ENCODE data around the gene TNPO3. TPM values are rescaled to one million over a fixed set of nuclear protein-coding genes. Genes with fewer than 3 reads are reported as not detected.
A peak's percentile ranks its signal among the peaks of the same experiment; 100 is the strongest.

TNPO3 gene
- total RNA-seq, 4 donors from 2014 or later, result 34.6 to 48.5 (median 45.2) TPM

DNA sequence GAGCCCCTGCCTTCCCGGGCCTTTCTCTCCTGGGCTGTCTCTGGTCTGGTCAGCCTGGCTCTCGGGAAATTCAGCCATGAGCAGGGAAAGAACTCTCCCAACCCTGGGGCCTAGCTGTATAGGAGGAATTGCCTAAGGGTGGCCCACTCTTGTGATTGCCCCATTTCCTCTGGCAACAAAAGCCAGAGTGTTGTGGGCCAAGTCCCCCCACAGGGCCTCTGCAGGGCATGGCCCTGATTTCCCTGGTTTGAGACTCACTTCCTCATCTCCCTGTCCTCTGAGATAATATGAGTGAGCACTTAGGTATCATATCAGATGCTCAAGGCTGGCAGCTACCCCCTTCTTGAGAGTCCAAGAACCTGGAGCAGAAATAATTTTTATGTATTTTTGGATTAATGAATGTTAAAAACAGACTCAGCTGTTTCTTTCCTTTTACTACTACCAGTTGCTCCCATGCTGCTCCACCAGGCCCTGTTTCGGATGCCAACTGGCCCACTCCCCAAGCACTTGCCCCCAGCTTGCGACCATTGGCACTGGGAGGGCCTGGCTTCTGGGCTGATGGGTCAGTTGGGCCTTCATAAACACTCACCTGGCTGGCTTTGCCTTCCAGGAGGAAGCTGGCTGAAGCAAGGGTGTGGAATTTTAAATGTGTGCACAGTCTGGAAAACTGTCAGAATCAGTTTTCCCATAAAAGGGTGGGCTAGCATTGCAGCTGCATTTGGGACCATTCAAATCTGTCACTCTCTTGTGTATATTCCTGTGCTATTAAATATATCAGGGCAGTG, 105.7 kb downstream of the TNPO3 start:
- Histone ChIP-seq H3K4me3 (no peak overlapping the region), H3K9me3 (no peaks in the 10 kb centered on the region), H3K27ac (no peak overlapping the region), H3K27me3 (no peaks in the 10 kb centered on the region), H3K36me3 (peaks cover 4 to 39% of the 10 kb centered on the region in 2 donors), H3K4me1 (no peaks in the 10 kb centered on the region)
- ATAC-seq, result peak; percentile 14
- 87% methylated on average over 2 of the region's 4 CpGs; no CpG with 5 or more reads in 1 of the 2 donors for WGBS, 2 donors (ENCODE audit: low coverage in 1 of 2)
- TF ChIP-seq POLR2A (IDR thresholded peaks at IDR 0.05) (no peak), POLR2AphosphoS5 (IDR thresholded peaks at IDR 0.05) (no peak), EP300 (IDR thresholded peaks at IDR 0.05) (no peak), CTCF (IDR thresholded peaks at IDR 0.05) (no peak)

GRCh38 chr7:128948312-128948973, 106.5 kb downstream of the TNPO3 start:
- no peaks in the 10 kb centered on the region for H3K27me3 ChIP-seq
- H3K4me3 ChIP-seq, result no peak overlapping the region
- TF ChIP-seq CTCF (IDR thresholded peaks at IDR 0.05), result no peak
- no peak for TF ChIP-seq EP300 (IDR thresholded peaks at IDR 0.05)
- no peak for TF ChIP-seq POLR2AphosphoS5 (IDR thresholded peaks at IDR 0.05)
- TF ChIP-seq POLR2A (IDR thresholded peaks at IDR 0.05), result no peak
- no peaks in the 10 kb centered on the region for H3K9me3 ChIP-seq
- no peak overlapping the region for H3K27ac ChIP-seq
- WGBS, 2 donors (ENCODE audit: low coverage in 1 of 2), result 90% methylated on average over 2 of the region's 12 CpGs; no CpG with 5 or more reads in 1 of the 2 donors
- ATAC-seq, result no peak
- no peaks in the 10 kb centered on the region for H3K4me1 ChIP-seq
- H3K36me3 ChIP-seq, result peaks cover 0 to 31% of the 10 kb centered on the region in 2 donors

DNA sequence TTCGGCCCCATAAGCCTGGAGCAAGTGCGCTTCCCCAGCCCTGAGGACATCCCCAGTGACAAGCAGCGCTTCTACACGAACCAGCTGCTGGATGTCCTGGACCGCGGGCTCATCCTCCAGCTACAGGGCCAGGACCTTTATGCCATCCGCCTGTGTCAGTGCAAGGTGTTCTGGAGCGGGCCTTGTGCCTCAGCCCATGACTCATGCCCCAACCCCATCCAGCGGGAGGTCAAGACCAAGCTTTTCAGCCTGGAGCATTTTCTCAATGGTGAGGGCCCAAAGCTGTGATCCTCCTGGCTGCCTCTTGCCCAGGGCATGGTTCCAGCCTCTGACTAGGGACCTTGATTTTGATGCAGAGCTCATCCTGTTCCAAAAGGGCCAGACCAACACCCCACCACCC, 107.1 kb downstream of the TNPO3 start:
- TF ChIP-seq CTCF (IDR thresholded peaks at IDR 0.05), result no peak
- TF ChIP-seq POLR2A (IDR thresholded peaks at IDR 0.05), result no peak
- TF ChIP-seq EP300 (IDR thresholded peaks at IDR 0.05), result no peak
- TF ChIP-seq POLR2AphosphoS5 (IDR thresholded peaks at IDR 0.05), result no peak
- no peaks in the 10 kb centered on the region for H3K4me1 ChIP-seq
- ATAC-seq, result no peak
- H3K4me3 ChIP-seq, result no peak overlapping the region
- H3K9me3 ChIP-seq, result no peaks in the 10 kb centered on the region
- H3K27me3 ChIP-seq, result no peaks in the 10 kb centered on the region
- H3K27ac ChIP-seq, result no peak overlapping the region
- WGBS, 2 donors (ENCODE audit: low coverage in 1 of 2), result no CpG with 5 or more reads among the region's 9 CpGs
- peaks cover 0 to 26% of the 10 kb centered on the region in 2 donors for H3K36me3 ChIP-seq

GRCh38 chr7:128946936-128947830, 107.7 kb downstream of the TNPO3 start:
- ATAC-seq, result no peak

More at GRCh38 chr7:128946936-128947830, 107.7 kb downstream of the TNPO3 start:
- TF ChIP-seq POLR2AphosphoS5 (IDR thresholded peaks at IDR 0.05), result no peak
- no peak for TF ChIP-seq EP300 (IDR thresholded peaks at IDR 0.05)
- TF ChIP-seq POLR2A (IDR thresholded peaks at IDR 0.05), result no peak
- no peak for TF ChIP-seq CTCF (IDR thresholded peaks at IDR 0.05)
- H3K9me3 ChIP-seq, result no peaks in the 10 kb centered on the region
- H3K27me3 ChIP-seq, result no peaks in the 10 kb centered on the region
- no peak overlapping the region for H3K27ac ChIP-seq
- no peaks in the 10 kb centered on the region for H3K4me1 ChIP-seq
- H3K36me3 ChIP-seq, result peaks cover 0 to 21% of the 10 kb centered on the region in 2 donors
- no peak overlapping the region for H3K4me3 ChIP-seq
- 88% methylated on average over 3 of the region's 22 CpGs; no CpG with 5 or more reads in 1 of the 2 donors for WGBS, 2 donors (ENCODE audit: low coverage in 1 of 2)

Measured in gastroesophageal sphincter (tissue), 4 donors.